Tibial artery (tissue), 4 donors: ENCODE data around the gene GDI2.

ENCODE experiments used
- DNase-seq, 2 donors: peaks; one replicate each; pipeline ENCODE4 v3.0.0-alpha.2; 2019
- H3K27ac ChIP-seq, 2 donors: fragments of 200-600 bp; sonication (generic) in 1 of 2; 1 replicate in 1 of 2; 2 replicates in 1 of 2; pipeline ENCODE4 v1.5.1; 2018 to 2019; ENCODE audit warnings: mild to moderate bottlenecking in 1 of 2
- H3K27me3 ChIP-seq, 2 donors: fragments of 200-600 bp; sonication (generic) in 1 of 2; one replicate each; pipeline versions ENCODE4 v1.5.1 to v1.6.0; 2016 to 2019
- H3K36me3 ChIP-seq, 3 donors: fragments of 200-600 bp; sonication (generic) in 2 of 3; one replicate each; pipeline ENCODE4 v1.5.1; 2016 to 2019; ENCODE audit warnings: mild to moderate bottlenecking in 2 of 3
- H3K4me1 ChIP-seq, 4 donors: fragments of 200-600 bp; sonication (generic) in 2 of 4; 1 replicate in 3 of 4; 2 replicates in 1 of 4; pipeline ENCODE4 v1.5.1; 2016 to 2019
- H3K4me3 ChIP-seq, 2 donors: fragments of 200-600 bp; sonication (generic) in 1 of 2; 1 replicate in 1 of 2; 2 replicates in 1 of 2; pipeline ENCODE4 v1.5.1; 2018 to 2019; ENCODE audit warnings: mild to moderate bottlenecking in 2 of 2
- H3K9me3 ChIP-seq, 3 donors: fragments of 200-600 bp; sonication (generic) in 1 of 3; one replicate each; pipeline ENCODE4 v1.5.1; 2016 to 2019
- intact Hi-C: fragments of 100-400 bp; cut with DNase I; formaldehyde crosslinking; loops from one replicate; pipeline ENCODE4 v1.15.0; 2023; ENCODE audit warnings: low total_unique reads
- TF ChIP-seq, protein P1 (sequence below), 2 experiments: fragments of 200-600 bp in 1 of 2; fragments of 450-650 bp in 1 of 2; IDR thresholded peaks; one replicate each; pipeline ENCODE4 v1.5.1; 2017 to 2019; ENCODE audit warnings: antibody characterized with exemption in 2 of 2, mild to moderate bottlenecking in 1 of 2, moderate library complexity in 1 of 2

The GDI2 gene

DNA sequence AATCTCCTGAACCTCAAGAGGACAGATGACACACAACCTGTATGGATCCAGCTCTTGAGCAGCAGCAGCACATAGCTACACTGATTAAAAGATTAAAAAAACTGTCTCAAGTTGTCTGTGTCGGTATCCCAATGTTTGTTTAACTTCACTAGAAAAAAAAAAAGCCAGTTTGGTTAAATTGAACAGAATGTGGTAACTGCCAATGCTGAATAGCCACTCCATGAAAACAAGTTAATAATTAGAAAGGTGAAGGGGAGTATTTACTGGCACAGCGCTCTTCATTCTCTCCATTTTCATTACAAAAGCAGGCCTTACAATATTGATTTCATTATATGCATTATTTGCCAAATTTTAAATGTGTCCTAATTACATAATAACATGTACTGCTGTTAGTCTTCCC, 47.6 kb downstream of the GDI2 start:
- no peak for DNase-seq
- no peak overlapping the region for H3K4me3 ChIP-seq
- no peaks in the 10 kb centered on the region for H3K4me1 ChIP-seq
- H3K27ac ChIP-seq: no peak overlapping the region
- no peaks in the 10 kb centered on the region for H3K9me3 ChIP-seq
- TF ChIP-seq, protein P1, sequence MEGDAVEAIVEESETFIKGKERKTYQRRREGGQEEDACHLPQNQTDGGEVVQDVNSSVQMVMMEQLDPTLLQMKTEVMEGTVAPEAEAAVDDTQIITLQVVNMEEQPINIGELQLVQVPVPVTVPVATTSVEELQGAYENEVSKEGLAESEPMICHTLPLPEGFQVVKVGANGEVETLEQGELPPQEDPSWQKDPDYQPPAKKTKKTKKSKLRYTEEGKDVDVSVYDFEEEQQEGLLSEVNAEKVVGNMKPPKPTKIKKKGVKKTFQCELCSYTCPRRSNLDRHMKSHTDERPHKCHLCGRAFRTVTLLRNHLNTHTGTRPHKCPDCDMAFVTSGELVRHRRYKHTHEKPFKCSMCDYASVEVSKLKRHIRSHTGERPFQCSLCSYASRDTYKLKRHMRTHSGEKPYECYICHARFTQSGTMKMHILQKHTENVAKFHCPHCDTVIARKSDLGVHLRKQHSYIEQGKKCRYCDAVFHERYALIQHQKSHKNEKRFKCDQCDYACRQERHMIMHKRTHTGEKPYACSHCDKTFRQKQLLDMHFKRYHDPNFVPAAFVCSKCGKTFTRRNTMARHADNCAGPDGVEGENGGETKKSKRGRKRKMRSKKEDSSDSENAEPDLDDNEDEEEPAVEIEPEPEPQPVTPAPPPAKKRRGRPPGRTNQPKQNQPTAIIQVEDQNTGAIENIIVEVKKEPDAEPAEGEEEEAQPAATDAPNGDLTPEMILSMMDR (IDR thresholded peaks at IDR 0.05): no peak
- no peaks in the 10 kb centered on the region for H3K27me3 ChIP-seq
- peaks cover 49 to 69% (median 67%) of the 10 kb centered on the region in 3 donors for H3K36me3 ChIP-seq
- intact Hi-C loops: no loop called here

DNA sequence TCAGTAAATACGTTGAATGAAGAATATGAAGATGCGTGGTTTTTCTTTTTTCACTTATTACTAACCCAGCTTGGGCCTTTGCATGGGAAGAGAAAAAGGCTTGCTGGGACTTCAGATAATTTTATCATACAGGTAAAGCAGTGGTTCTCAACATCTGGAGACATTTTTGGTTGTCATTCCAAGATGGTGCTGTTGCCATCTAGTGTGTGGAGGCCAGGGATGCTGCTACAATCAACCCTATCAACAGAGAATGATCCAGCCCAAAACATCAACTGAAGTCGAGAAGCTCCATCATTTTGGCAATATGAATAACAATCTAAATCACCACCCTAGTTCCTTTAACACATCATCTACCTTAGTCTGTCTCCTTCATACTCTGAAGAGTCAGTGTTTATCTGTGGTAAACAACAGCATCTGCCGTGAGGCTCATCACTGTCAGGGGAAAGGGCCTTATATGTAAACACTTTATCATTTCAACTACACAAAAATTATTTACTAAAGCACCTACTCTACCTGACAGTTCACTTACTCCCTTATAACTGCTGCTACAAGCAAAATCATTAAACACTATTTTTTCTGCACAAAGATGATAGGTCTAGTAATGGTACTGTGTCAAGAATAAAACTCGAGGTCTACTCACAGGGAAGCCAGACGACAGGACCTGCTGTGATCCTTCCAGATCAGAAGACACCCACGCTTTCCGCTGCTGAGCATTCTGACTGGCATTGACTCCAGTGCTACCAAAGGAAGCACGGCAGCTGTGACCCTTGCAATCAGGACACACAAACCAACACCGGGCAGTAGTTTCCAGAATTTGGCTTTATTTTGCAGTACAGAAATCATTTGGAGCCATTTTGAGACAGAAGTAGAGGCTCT, 48.6 kb downstream of the GDI2 start:
- H3K4me1 ChIP-seq: no peaks in the 10 kb centered on the region
- H3K9me3 ChIP-seq: no peaks in the 10 kb centered on the region
- peaks cover 52 to 79% (median 77%) of the 10 kb centered on the region in 3 donors for H3K36me3 ChIP-seq
- H3K27ac ChIP-seq: no peak overlapping the region
- no peak overlapping the region for H3K4me3 ChIP-seq
- TF ChIP-seq, protein P1 (IDR thresholded peaks at IDR 0.05): no peak
- no peaks in the 10 kb centered on the region for H3K27me3 ChIP-seq
- intact Hi-C loops: no loop called here
- no peak for DNase-seq

DNA sequence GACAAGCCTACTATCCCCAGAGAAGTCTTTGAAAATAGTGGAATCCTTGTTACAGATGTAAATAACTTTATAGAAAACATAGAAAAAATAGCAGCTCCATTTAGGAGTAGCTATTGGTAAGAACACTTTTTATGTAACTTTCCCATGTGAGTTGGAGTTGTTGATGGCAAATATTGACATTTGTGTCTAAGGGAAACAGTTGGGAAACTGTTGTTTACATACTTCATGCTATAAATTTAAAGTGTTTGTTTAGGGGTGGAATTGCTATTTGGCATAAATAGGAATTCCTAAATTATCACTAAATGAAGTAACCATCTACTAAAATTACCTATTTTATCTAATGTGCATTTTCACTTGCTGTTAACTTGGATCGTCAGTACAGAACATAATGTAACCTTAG, 50.7 kb downstream of the GDI2 start:
- Histone ChIP-seq H3K36me3 (peaks cover 56 to 95% (median 91%) of the 10 kb centered on the region in 3 donors), H3K27me3 (no peaks in the 10 kb centered on the region), H3K4me1 (no peaks in the 10 kb centered on the region), H3K9me3 (no peaks in the 10 kb centered on the region), H3K4me3 (no peak overlapping the region), H3K27ac (no peak overlapping the region)
- intact Hi-C loops: no loop called here
- no peak for DNase-seq
- TF ChIP-seq, protein P1 (IDR thresholded peaks at IDR 0.05): no peak

DNA sequence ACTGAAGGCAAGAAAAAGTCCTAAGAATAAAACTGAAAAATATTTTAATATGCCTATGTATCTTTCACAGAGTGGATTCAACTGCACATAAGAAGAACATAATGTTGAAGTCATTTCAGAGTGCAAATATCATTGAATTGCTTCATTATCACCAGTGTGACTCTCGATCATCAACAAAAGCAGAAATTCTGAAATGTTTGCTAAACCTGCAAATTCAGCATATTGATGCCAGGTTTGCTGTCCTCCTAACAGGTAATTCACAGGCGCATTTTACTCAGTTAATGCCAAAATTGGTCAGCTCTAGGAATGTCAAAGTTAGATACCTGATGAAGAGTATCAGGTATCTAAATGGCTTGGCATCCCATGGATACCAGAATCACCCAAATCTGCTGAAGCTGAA, 52.0 kb downstream of the GDI2 start:
- H3K9me3 ChIP-seq: no peaks in the 10 kb centered on the region
- no peaks in the 10 kb centered on the region for H3K27me3 ChIP-seq
- DNase-seq: no peak
- no peak overlapping the region for H3K4me3 ChIP-seq
- H3K4me1 ChIP-seq: no peaks in the 10 kb centered on the region
- TF ChIP-seq, protein P1 (IDR thresholded peaks at IDR 0.05): no peak
- intact Hi-C loops: no loop called here
- H3K27ac ChIP-seq: no peak overlapping the region
- peaks cover 45 to 95% (median 91%) of the 10 kb centered on the region in 3 donors for H3K36me3 ChIP-seq

DNA sequence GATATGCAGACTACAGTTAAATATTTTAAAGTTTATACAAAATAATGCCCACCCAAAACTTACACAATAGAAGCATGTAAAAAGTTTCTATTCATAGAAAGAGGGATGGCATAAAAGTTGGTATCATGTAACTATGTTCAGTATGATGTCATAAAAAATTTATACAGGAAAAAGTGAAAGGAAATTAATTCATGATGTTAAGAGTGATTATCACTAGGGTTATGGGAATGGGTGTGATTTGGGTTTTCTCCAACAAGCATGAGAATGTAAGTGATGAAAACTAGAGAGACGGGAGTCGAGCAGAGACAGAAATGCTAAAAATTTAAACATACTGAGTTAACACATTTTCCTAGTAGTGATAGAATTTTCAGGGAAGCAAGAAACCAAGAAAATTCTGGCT, 52.7 kb downstream of the GDI2 start:
- TF ChIP-seq, protein P1 (IDR thresholded peaks at IDR 0.05): no peak
- Histone ChIP-seq H3K4me1 (no peaks in the 10 kb centered on the region), H3K4me3 (no peak overlapping the region), H3K9me3 (no peaks in the 10 kb centered on the region), H3K27me3 (no peaks in the 10 kb centered on the region), H3K36me3 (peaks cover 38 to 88% (median 83%) of the 10 kb centered on the region in 3 donors), H3K27ac (no peak overlapping the region)
- DNase-seq: no peak
- intact Hi-C loops: no loop called here
